Measurements from ENCODE around the gene CDCP1.

CDCP1 gene

GRCh38 chr3:45125550-45126026, 20.6 kb downstream of the CDCP1 start:
- Mint-ChIP-seq H3K4me3 (no peak overlapping the region), H3K27me3 (ENCODE audit: low read depth) (peaks cover 5% of the 10 kb centered on the region), H3K36me3 (ENCODE audit: low read depth) (no peaks in the 10 kb centered on the region), H3K9me3 (no peaks in the 10 kb centered on the region), H3K4me1 (peaks cover 24% of the 10 kb centered on the region), H3K27ac (no peak overlapping the region)
- TF ChIP-seq, protein P1, sequence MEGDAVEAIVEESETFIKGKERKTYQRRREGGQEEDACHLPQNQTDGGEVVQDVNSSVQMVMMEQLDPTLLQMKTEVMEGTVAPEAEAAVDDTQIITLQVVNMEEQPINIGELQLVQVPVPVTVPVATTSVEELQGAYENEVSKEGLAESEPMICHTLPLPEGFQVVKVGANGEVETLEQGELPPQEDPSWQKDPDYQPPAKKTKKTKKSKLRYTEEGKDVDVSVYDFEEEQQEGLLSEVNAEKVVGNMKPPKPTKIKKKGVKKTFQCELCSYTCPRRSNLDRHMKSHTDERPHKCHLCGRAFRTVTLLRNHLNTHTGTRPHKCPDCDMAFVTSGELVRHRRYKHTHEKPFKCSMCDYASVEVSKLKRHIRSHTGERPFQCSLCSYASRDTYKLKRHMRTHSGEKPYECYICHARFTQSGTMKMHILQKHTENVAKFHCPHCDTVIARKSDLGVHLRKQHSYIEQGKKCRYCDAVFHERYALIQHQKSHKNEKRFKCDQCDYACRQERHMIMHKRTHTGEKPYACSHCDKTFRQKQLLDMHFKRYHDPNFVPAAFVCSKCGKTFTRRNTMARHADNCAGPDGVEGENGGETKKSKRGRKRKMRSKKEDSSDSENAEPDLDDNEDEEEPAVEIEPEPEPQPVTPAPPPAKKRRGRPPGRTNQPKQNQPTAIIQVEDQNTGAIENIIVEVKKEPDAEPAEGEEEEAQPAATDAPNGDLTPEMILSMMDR (IDR thresholded peaks at IDR 0.05; ENCODE audit: unreplicated experiment in 3 of 3), result no peak

GRCh38 chr3:45124956-45125355, 21.2 kb downstream of the CDCP1 start:
- peaks cover 29% of the 10 kb centered on the region for H3K4me1 Mint-ChIP-seq
- H3K4me3 Mint-ChIP-seq, result no peak overlapping the region
- H3K27me3 Mint-ChIP-seq (ENCODE audit: low read depth), result peaks cover 5% of the 10 kb centered on the region
- TF ChIP-seq, protein P1 (IDR thresholded peaks at IDR 0.05; ENCODE audit: unreplicated experiment in 3 of 3), result no peak
- no peak overlapping the region for H3K27ac Mint-ChIP-seq
- H3K9me3 Mint-ChIP-seq, result no peaks in the 10 kb centered on the region
- H3K36me3 Mint-ChIP-seq (ENCODE audit: low read depth), result no peaks in the 10 kb centered on the region

DNA sequence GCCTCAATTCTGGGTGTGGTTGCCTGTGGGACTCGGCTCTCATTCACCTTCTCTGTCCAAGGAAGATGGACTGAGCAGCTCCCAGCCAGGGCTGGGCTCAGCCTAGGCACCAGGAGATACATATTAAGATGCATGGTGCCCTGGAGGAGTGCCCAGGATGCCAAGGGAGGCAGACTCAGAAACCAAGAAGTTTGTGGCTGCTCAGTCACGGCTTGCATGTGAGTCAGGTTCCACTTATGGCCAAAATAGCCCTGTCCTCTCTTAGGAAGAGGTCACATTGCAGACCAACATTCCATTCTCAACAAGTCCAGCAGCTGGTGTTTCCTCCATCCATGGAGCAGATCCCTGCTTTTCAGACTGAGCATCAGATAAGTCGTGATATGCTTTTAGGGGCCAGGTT, 21.8 kb downstream of the CDCP1 start:
- Mint-ChIP-seq H3K4me1 (peaks cover 30% of the 10 kb centered on the region), H3K27me3 (ENCODE audit: low read depth) (peaks cover 5% of the 10 kb centered on the region), H3K27ac (no peak overlapping the region), H3K36me3 (ENCODE audit: low read depth) (no peaks in the 10 kb centered on the region), H3K4me3 (no peak overlapping the region), H3K9me3 (no peaks in the 10 kb centered on the region)
- TF ChIP-seq, protein P1 (IDR thresholded peaks at IDR 0.05; ENCODE audit: unreplicated experiment in 3 of 3), result no peak

GRCh38 chr3:45123581-45124269, 22.5 kb downstream of the CDCP1 start:
- Mint-ChIP-seq H3K4me1 (peaks cover 30% of the 10 kb centered on the region), H3K36me3 (ENCODE audit: low read depth) (no peaks in the 10 kb centered on the region), H3K27me3 (ENCODE audit: low read depth) (peaks cover 7% of the 10 kb centered on the region), H3K4me3 (no peak overlapping the region), H3K27ac (no peak overlapping the region), H3K9me3 (no peaks in the 10 kb centered on the region)
- TF ChIP-seq, protein P1 (IDR thresholded peaks at IDR 0.05; ENCODE audit: unreplicated experiment in 3 of 3), result no peak

GRCh38 chr3:45123030-45123429, 23.1 kb downstream of the CDCP1 start:
- H3K4me1 Mint-ChIP-seq, result peaks cover 31% of the 10 kb centered on the region
- no peaks in the 10 kb centered on the region for H3K36me3 Mint-ChIP-seq (ENCODE audit: low read depth)
- peaks cover 7% of the 10 kb centered on the region for H3K27me3 Mint-ChIP-seq (ENCODE audit: low read depth)

More at GRCh38 chr3:45123030-45123429, 23.1 kb downstream of the CDCP1 start:
- TF ChIP-seq, protein P1 (IDR thresholded peaks at IDR 0.05; ENCODE audit: unreplicated experiment in 3 of 3), result no peak
- Mint-ChIP-seq H3K4me3 (no peak overlapping the region), H3K9me3 (no peaks in the 10 kb centered on the region), H3K27ac (peak overlapping the region in 2 of 3 experiments; percentile 25 to 34)
